Germinal center (tissue), 1 donor: ENCODE data around the gene PEX5L.
"Not testable (repeated sequence)": the region's sequence is repeated elsewhere in the genome, so short reads cannot be mapped to it uniquely, and the experiment has no call there.

Experiments
- DNase-seq: peaks from one replicate; pipeline ENCODE4 v3.0.0; 2012; ENCODE audit warnings: mixed read lengths, low spot score

PEX5L gene

DNA sequence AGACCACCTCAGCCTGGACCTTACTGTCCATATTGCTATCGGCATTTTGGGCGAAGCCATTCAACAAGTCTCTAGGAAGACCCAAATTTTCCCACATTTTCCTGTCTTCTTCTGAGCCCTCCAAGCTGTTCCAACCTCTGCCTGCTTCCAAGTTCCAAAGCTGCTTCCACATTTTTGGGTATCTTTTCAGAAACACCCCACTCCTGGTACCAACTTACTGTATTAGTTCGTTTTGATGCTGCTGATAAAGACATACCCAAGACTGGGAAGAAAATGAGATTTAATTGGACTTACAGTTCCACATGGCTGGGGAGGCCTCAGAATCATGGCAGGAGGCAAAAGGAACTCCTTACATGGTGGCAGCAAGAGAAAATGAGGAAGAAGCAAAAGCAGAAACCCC is 28.4 kb downstream of the PEX5L start:
- DNase-seq, result not testable (repeated sequence)

DNA sequence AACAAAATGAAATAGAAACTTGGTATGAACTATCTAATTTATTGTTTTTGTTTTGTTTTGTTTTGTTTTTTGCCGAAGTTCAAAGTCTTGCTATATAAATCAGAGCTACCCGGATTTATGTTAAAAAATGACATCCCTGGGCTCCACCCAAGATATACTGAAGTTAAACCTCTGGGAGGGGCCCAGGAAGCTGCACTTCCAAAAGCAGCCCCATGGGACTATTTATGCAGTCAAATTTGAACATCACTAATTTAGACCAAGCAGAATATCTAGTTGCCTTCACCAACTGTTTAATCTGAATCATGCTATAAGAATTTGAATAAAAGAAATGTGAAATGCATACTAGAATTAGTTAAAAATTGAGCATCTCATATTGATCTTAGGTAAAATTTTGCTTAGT is 32.2 kb downstream of the PEX5L start:
- no peak for DNase-seq

DNA sequence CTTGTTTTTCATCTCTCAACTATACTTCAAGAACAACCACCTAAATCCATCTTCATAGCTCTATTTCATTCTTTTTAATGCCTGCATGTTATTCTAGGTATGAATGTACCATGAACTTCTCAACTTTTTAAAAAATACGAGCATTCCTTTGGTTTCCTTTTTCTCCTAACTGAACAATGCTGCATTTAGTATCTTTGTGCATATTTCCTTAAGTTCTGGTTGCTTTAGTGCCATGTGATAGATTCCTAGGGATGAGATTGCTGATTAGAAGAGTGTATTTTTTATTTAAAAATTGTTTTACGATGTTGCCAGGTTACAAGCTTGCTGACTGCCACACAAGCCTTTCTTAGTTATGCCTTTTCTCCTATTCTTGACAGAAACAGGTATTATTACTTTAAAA is 34.7 kb downstream of the PEX5L start:
- DNase-seq, result no peak

DNA sequence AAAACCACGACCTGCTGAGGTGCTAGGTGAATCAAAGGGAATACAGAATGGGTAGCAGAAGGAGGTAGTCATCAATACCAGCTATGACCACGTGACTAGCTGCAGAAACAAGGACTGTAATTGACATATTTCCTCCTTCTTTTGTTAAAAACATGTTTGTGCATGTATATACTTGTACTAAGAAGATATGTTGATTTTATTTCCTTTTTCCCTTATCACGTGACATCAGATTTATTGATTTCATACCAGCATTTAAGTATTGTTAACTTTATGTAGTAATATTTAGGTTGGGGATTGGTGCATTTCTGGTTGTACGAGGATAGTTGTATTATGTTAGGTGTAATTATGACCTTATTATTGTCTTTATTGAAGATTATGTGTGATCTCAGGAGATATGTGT is 36.2 kb downstream of the PEX5L start:
- no peak for DNase-seq

DNA sequence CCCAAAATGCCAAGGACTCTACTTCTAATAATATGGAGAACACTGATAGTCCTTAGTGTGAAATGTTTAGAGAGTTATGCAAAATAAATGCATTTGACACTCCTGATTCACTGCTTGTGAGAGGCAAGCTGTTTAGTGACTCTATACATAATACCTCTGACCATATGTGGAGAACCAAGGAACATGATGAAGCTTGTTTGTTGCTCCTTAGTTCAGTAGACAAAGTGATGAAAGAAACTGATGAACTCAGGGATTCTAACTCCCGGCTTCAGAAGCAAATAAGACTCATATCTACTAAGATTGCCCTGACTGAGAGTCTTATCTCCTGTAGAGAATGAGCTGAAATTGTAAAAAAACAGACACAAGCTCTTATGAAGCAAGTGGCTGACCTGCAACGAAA is 41.3 kb downstream of the PEX5L start:
- no peak for DNase-seq

DNA sequence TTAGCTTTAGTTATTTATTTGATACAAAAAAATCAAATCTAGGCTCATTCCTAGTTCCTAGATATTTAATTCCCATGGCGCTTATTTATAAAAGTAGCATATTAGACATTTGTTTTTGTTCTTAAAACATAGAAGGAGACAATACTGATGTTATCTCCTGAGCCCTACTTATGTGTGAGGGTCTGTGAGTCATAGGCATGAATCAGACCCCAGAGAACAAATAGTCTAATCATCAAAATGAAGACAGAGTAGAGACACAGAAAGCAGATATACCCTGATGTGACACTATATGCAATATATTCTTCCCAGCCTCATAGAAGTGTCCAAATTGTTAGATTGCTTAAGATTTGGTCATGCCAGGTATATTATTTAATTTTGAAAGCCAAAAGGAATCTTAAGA is 44.9 kb downstream of the PEX5L start:
- DNase-seq, result no peak

DNA sequence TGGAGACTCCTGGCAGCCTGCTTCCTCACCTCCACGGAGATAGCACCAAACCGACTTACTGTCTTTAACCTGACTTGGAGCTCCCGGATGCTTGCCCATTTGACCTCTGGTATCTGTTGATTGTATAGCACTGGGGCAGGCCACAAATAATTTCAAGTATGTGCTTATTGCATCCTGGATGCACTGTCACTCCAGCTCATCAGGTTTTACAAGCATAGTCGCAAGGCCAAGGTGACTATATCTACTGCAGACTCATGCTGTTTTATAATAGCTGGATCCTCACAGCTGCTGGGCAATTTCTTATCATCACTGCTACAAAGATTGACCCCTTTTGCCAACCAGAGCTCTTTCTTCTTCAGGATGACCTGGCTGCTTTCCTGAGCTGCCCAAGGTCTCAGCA is 45.6 kb downstream of the PEX5L start:
- no peak for DNase-seq

DNA sequence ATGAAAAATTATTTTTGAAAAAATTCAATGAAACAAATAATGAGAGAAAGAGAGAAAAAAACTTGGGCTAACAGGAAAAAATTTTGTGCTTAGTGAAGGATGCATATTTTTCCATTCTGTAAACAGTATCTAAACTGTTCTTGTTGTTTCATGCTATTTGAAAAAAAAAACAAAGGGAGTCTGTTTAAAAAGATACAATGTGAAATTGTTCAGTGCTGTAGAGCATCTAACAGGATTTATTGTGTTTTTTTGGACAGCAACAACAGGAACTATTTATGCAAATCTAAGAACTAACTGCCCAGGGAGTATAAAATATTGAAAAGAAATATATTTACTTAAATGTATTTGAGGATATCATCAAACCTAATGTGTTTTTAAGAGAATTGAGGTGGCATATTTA is 55.1 kb downstream of the PEX5L start:
- no peak for DNase-seq

DNA sequence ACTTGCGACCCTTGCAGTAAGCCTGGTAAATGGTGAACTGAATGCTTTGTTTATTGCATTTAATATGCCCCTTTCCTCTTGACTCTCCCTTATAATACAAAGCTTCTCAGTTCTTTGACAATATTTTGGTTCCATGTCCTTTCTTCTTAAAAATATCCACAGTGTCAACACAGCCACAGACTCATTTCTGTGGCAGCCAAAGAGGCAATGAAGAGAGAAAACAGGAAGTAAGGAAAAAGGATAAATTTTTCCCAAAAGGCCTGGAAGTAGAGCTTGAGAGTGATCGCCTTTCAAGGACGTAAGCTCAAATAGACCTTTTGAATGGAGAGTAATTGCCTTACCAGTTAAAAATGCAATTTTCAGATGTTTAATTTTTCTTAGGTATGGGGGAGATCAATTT is 59.4 kb downstream of the PEX5L start:
- DNase-seq, result no peak

DNA sequence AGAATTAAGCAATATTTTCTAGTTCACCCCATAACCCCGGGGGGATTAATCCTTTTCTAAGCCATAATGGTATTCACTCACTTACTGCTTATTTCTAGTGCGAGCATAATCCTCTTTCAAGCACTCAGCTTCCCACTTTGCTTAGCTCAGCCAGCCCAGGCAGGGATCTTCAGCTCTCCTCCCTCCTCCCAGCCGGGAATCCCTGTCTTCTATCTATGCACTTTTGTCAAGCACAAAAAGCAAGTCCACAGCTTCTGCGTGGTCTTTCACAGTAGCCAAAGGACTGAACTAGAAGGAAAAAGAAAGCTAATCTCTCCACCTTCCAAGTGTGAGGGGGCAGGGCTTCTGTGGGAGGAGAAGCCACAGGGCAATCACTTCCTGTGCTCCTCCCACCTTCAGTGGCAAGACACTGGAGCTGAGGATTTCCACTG is 62.8 kb downstream of the PEX5L start:
- DNase-seq, result no peak

DNA sequence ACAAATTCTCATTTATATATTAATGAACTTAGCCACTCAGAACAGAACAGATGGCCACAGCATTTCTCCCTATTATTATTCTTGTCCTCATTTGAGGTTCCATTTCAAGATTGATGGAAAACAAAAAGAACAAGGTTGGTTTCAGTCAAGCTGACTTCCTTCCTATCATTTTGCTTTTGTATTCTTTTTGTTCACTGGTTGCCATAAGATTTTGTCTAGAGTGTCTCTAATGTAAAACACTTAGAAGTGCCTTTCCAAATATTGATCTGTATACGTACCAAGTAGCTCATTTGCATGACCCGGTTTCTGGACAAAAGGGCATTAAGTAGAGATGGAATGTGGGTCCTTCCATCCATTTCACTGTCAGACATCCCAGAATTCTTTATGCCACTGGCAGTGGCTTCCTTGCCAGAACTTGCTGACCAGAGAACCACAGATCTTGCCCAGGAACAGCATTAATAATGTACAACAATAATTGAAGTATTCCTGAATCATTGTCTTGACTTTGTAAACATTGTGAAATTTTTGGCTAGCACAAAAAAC is 63.8 kb downstream of the PEX5L start:
- DNase-seq, result no peak

DNA sequence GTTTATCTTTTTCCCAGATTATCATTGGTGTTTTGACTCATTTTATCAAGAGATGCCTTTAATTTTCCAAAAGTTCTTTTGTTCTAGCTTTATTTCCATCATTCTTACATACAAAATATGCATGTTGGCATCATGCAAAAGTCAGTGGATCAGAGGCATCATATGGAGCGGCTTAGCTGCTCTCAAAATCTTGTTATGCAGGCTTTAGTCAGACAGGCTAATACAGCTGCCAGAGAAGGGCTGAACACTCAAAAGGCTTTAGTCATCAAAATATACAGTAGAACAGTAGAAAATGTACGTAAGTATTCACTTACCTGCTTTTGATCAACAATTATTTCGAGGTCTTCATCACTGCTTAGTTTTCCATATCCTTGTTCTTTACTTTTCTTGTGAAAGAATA is 65.5 kb downstream of the PEX5L start:
- no peak for DNase-seq

DNA sequence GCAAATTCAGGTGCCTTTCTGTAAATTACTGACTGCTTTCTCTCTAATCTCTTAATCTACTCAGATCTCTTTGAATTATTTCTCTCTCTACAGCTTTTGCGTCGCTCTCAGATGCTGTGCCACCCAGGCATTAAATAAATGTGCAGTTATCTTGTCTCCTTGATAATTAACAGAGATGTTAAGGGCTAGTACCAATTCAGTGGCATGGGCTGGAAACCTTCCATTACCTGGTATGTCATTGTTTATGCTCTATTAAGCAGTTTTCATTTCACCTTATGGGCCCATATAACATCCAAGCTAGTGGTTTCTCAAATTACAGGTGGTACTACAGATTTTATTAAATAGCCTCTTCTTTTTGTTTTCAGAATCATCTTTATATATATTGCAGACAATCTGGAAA is 66.0 kb downstream of the PEX5L start:
- no peak for DNase-seq

DNA sequence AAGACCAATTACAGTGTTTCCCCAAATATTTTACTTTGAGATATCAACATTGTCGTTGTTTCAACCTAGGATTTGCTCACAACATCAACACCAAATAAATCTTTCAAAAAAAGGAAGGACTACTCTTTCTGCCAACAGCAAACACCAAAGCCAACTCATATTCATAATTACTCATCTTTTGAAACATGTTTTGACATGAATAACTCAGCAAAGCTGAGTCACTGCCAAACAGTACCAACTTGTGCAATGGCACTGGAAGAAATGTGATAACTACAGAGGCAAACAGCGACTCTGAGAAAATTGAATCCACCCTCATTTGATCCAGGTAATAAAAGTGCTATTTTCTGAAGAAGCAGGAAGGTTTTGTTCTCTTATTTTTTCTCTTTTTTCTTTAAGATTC is 67.2 kb downstream of the PEX5L start:
- DNase-seq, result no peak

DNA sequence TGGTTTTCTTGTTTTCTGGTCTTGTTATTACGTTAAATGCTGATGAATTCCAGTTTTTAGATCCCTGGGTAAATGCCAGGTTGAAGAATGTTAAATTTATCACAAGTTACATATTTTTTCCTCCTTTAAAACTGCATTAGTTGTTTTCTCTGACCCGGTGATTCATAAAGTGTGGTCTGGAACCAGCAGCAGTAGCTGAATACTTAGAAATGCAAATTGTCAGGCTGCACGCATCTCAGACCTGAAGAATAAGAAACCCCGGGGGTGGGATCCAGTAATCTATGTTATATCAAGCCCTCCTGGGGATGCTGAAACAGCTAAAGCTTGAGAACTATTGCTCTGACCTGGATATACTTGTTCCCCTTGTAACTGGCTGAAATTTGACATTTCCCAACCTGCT is 69.1 kb downstream of the PEX5L start:
- DNase-seq, result no peak

DNA sequence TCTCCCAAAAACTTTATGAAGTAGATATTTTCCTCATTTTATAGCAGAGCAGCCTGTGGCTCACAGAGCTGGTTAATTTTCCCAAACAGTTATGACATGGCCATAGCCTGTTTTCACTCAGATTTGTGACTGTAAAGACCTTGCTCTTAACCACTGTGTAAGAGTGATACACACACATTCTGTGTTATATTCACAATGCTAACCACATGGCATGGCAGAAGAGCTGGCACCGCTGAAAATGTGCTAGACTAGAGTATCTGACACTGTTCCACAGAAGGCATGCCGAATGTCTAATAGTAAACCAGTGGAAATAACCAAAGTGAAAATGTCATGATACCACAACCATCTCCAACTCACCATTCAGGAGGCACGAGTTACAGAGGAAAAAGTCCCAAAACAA is 71.8 kb downstream of the PEX5L start:
- DNase-seq, result no peak

DNA sequence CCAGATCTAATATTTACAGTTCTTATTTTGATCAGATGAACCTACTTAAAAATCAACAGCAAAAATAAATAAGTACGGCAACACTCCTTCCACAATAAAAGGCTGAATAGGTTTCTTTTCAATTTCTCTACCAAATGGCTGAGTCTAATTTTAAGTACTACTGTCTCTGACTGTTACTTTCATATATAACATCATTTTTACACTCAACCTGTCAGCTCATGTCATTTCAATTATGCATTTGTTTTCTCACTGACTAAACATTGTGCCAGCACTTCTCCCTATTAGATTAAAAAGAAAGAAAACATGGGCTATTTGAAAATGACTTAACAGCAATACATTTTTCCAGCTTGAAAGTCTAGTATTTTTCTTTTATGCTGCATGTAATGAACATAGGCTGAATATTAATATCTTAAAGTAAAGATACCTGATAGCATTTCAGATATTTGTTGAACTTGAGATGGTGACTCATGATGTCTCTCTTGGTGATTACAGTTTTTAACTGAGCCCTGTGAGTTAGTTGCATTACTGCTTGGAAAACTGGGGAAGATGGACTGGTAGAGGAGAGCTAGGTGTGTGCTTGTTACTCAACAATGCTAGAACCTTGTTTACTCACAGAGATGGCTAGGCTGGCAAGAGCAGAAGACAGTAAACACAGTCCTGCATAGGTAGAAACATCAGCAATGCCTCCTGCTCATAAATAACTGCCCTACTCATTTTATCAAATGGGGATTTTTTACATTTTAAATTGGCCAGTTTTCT is 73.9 kb downstream of the PEX5L start:
- DNase-seq, result no peak

DNA sequence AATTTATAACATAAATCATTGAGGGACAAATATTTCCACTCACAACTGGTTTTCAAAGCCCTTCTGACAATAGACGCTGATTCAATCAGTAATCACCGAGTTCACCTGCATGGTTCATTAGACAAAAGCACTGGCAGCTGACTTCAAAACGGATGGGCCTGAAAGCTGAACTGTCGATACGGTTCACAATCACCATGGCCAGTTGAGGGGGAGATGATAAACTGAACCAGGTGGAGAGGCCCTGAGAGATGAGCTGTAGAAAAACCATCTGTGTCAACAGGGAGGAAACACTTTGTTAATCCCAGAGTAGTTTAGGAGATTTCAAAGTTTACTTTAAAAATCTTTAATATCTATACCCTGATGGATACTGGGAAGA is 75.0 kb downstream of the PEX5L start:
- no peak for DNase-seq

DNA sequence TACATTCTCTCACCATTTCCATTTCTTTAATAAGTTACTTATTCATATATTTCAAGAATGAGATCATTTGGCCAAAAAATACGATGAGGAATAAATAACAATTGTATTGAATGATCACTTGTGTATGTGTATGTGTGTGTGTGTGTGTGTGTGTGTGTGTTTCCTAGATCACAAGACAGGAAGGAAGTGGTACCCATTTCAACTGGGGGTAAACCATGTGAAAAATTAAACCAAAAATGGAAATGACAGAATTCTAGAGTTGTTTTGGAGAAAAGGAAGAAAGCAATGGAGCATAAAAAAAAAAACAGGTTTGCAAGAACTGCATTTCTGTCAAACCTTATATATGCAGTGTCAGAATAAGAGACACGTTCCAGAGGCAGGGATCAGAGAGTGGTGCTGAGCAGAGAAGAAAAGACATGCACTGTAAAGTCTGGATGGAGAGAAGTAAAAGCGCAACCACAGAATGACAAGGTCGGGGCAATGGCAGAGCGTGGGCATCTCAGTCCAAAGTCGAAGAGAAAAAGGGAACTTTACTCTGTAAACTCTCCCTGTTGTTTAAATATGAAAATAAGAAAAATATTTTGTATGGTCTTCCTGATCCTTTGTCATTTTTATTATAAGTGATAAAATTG is 75.5 kb downstream of the PEX5L start:
- DNase-seq, result no peak

DNA sequence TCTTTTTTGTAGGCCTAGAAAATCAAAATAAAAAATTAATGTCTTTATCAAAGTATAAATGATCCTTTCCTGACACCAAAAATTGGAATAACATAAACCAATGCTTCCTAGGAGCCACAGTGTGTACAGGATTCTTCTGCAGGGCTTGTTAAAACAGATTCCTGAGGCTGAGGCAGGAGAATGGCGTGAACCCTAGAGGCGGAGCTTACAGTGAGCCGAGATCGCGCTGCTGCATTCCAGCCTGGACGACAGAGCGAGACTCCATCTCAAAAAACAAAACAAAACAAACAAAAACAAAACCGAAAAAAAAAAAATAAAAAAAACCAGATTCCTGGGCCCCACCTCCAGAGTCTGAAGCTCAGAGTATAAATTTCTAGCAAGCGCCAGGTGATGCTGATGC is 78.0 kb downstream of the PEX5L start:
- no peak for DNase-seq

DNA sequence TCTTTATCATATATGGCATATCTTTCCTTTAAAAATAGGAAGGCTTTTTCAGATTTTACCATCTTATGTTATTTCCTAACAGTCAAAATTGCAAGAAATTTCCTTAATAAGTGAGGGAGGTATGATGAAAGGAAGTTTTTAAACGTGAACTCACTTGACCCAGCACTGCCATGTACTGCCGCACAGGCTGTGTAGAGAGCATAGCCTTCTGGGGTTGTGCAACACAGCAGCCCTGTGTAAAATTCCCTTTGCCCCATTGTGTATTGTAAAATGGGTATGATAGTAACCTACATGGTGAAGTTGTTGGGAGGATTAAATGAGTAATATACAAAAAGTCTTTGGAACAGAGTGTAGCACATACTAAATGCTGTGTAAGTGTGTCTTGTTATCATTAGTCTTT is 78.6 kb downstream of the PEX5L start:
- no peak for DNase-seq

DNA sequence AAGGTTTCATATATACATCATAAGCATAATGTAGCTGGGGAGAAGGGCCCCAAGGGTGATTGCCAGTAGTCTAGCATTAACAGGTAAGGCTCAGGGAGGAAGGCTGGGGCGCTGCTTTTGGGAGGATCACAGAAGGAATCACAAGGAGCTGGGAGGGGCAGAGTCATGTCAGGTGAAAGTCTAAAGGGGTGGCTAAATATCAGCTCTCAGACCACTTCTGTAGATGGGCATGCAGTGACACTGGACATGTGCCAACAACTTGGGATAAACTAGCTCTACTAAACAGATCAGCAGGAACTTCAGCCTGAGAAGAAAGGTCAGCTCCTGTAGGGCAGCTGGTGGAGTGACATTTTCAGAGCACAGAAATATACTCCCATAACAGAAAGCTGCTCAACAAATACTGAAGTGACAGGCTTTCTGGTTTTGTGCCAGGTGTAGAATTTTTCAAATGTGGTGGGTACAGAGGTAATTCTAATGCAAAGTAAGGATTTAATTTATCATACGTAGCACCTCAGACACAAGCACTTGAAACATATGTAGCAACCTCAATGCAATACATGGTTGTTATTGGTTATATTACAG is 79.4 kb downstream of the PEX5L start:
- DNase-seq, result no peak

DNA sequence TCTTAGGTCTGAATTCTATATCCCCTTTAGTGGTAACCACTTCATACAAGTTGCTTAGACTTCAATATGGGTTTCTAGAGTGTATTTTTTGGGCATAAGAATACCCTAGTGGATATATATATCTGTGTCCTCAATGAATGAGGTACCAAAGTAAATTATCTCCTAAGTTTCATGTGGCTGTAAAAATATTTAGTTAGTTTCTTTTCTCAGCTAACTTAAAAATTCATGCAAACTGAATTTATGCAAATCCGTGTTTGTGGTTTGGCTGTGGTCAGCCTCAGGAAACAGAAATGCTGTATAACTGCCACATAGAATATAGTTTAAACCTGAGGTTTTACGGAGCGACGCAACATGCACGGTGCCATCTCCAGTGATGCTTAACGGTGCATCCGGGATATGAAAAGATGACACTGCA is 80.3 kb downstream of the PEX5L start:
- peak; percentile 15 for DNase-seq
